Esophagus muscularis mucosa (tissue), 4 donors: ENCODE measurements around the gene HERC4. TPM values are rescaled to one million over a fixed set of nuclear protein-coding genes. Genes with fewer than 3 reads are reported as not detected.

ENCODE experiments used
- DNase-seq: peaks from one replicate; pipeline ENCODE4 v3.0.0-alpha.2; 2017; ENCODE audit errors: extremely low spot score
- H3K27ac ChIP-seq, 4 donors: fragments of 200-600 bp; sonication (generic); replicated peaks in 1 of 4; 1 replicate in 3 of 4; 2 replicates in 1 of 4; pipeline ENCODE4 v1.5.1; 2016 to 2019; ENCODE audit warnings: mild to moderate bottlenecking in 1 of 4
- H3K27me3 ChIP-seq, 4 donors: fragments of 200-600 bp; sonication (generic); one replicate each; pipeline versions ENCODE4 v1.5.1 to v1.6.0; 2016 to 2019
- H3K36me3 ChIP-seq, 4 donors: fragments of 200-600 bp; sonication (generic); one replicate each; pipeline ENCODE4 v1.5.1; 2016 to 2019
- H3K4me1 ChIP-seq, 4 donors: fragments of 200-600 bp; sonication (generic); one replicate each; pipeline ENCODE4 v1.5.1; 2016 to 2019
- H3K4me3 ChIP-seq, 4 donors: fragments of 200-600 bp; sonication (generic); 1 replicate in 2 of 4; 2 replicates in 2 of 4; pipeline ENCODE4 v1.5.1; 2016 to 2019; ENCODE audit warnings: mild to moderate bottlenecking in 4 of 4, moderate library complexity in 1 of 4
- H3K9me3 ChIP-seq, 4 donors: fragments of 200-600 bp; sonication (generic); 1 replicate in 3 of 4; 2 replicates in 1 of 4; pipeline ENCODE4 v1.5.1; 2016 to 2019
- CTCF ChIP-seq, 3 experiments: fragments of 200-600 bp in 2 of 3; fragments of 450-650 bp in 1 of 3; sonication (generic) in 2 of 3; IDR thresholded peaks; one replicate each; pipeline ENCODE4 v1.5.1; 2017 to 2019; ENCODE audit warnings: antibody characterized with exemption in 3 of 3, mild to moderate bottlenecking in 2 of 3, moderate library complexity in 1 of 3
- EP300 ChIP-seq: sonication (generic); formaldehyde crosslinking; IDR thresholded peaks from one replicate; pipeline ENCODE4 v1.6.1; 2017; ENCODE audit warnings: antibody characterized with exemption
- POLR2A ChIP-seq: fragments of 450-650 bp; IDR thresholded peaks from one replicate; pipeline ENCODE4 v1.6.1; 2017; ENCODE audit warnings: antibody characterized with exemption, moderate library complexity, mild to moderate bottlenecking, low read depth
- POLR2AphosphoS5 ChIP-seq, 2 donors: sonication (generic); formaldehyde crosslinking; IDR thresholded peaks; one replicate each; pipeline ENCODE4 v1.6.1; 2017; ENCODE audit warnings: antibody characterized with exemption in 2 of 2
- WGBS: methylation state at CpG from one replicate; pipeline ENCODE4 v1.1.5; 2018; 5-methylcytosine and 5-hydroxymethylcytosine counted together
- intact Hi-C: fragments of 100-400 bp; cut with DNase I; formaldehyde crosslinking; loops from one replicate; pipeline ENCODE4 v1.15.1; 2023
- total RNA-seq, 4 donors: library from RNA; depleted of rRNA; stranded (reverse); fragments of >200 nt; gene quantifications; one replicate each; pipeline versions ENCODE4 v1.1.0 to v1.2.1, GENCODE V29; 2016

HERC4 gene
- total RNA-seq, 4 donors from 2014 or later, result 24.9 to 42.4 (median 30.1) TPM

DNA sequence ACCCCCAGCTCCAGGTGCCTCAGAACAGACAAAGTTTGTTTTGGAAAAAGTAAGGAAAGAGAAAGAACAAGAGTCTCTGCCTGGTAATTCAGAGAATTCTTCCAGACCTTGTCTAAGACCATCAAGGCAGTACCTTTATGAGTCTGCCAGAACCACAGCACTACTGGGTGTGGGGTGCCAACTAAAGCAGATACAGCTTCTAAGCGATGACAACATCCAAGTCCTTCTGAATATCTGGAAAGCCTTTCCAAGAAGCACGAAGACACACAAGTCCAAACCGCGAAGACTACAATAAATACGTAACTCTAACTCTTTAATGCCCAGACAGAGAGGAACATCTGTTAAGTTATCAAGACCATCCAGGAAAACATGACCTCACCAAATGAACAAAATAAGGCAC lies 96.3 kb downstream of the HERC4 start:
- Histone ChIP-seq H3K27ac (no peak overlapping the region), H3K4me3 (no peak overlapping the region), H3K4me1 (peaks cover 7 to 11% (median 8%) of the 10 kb centered on the region in 4 donors), H3K9me3 (no peaks in the 10 kb centered on the region), H3K27me3 (no peaks in the 10 kb centered on the region), H3K36me3 (peaks cover 14 to 72% (median 50%) of the 10 kb centered on the region in 4 donors)
- DNase-seq, result no peak
- WGBS, result 85% methylated on average over 5 of the region's 5 CpGs
- TF ChIP-seq EP300, result no peak
- no peak for TF ChIP-seq CTCF (IDR thresholded peaks at IDR 0.05)
- no peak for TF ChIP-seq POLR2A
- no peak for TF ChIP-seq POLR2AphosphoS5 (IDR thresholded peaks at IDR 0.05)
- intact Hi-C loops, result no loop called here

DNA sequence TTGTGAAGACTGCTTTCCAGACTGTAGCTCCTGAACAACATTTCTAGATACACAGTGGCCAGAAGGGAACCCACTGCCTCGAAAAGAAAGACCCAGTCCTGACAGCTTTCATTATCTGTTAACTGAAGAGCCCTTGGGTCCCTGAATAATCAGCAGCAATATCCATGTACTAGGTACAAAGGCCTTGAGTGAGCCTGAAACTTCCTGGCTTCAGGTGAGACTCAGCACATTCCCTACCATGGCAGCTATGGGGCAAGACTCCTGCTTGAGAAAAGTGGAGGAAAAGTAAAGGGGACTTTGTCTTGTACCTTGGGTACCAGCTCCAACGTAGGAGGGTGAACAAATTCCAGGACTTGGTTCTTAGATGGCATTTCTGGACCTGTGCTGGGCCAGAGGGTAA lies 97.8 kb downstream of the HERC4 start:
- DNase-seq, result no peak
- no peak for TF ChIP-seq EP300
- no peak for TF ChIP-seq POLR2AphosphoS5 (IDR thresholded peaks at IDR 0.05)
- TF ChIP-seq POLR2A, result no peak
- TF ChIP-seq CTCF (IDR thresholded peaks at IDR 0.05), result no peak
- Histone ChIP-seq H3K36me3 (peaks cover 17 to 78% (median 45%) of the 10 kb centered on the region in 4 donors), H3K27me3 (no peaks in the 10 kb centered on the region), H3K4me1 (peaks cover 7 to 11% (median 8%) of the 10 kb centered on the region in 4 donors), H3K9me3 (no peaks in the 10 kb centered on the region), H3K4me3 (no peak overlapping the region), H3K27ac (no peak overlapping the region)
- WGBS, result 95% methylated on average over 2 of the region's 2 CpGs
- intact Hi-C loops, result no loop called here

DNA sequence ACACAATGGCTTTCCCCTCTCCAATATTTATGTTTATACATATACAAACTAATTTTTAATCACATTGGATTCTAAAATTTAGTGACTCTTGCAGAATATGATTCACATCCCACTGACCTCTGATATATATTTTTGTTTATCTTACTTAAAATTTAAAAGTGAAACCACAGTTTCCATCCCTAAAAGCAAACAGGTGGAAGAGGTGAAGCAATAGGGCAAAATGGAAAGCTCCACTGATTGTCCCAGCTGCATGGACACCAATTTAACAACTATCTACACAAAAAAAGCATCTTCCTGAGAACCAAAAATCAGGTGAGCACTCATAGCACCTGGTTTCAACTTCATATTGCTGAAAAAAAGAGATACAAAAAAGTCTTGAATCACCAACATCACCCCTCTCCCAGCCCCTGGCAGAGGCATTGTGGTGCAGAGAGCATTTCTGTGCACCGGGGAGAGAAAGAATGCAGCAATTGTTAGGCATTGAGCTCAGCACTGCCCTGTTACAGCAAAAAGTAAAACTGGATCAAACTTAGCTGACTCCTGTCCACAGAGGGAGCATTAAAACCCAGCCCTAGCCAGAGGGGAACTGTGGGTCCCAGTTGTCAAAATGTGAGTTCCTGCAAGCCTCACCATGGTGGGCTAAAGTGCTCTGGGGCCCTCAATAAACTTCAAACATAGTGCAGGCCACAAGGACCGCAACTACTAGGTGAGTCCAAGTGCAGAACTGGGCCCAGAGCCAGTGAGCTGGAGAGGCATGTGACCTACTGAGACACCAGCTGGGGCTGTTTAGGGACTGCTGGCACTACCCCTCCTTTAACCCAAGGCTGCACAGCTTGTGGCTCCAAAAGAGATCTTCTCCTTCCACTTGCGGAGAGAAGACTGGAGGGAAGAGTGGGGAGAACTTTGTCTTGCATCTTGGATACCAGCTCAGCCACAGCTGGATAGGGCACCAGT lies 98.5 kb downstream of the HERC4 start:
- intact Hi-C loops, result no loop called here
- Histone ChIP-seq H3K27me3 (no peaks in the 10 kb centered on the region), H3K9me3 (peaks cover 0 to 5% (median 4%) of the 10 kb centered on the region in 4 donors), H3K27ac (no peak overlapping the region), H3K4me1 (peaks cover 7 to 11% (median 8%) of the 10 kb centered on the region in 4 donors), H3K4me3 (no peak overlapping the region), H3K36me3 (peaks cover 23 to 85% (median 52%) of the 10 kb centered on the region in 4 donors)
- 96% methylated on average over 2 of the region's 3 CpGs for WGBS
- TF ChIP-seq POLR2AphosphoS5 (IDR thresholded peaks at IDR 0.05), result no peak
- TF ChIP-seq POLR2A, result no peak
- TF ChIP-seq CTCF (IDR thresholded peaks at IDR 0.05), result no peak
- no peak for TF ChIP-seq EP300
- DNase-seq, result no peak

GRCh38 chr10:67975871-67976270 lies 99.2 kb downstream of the HERC4 start:
- Histone ChIP-seq H3K4me1 (peaks cover 7 to 11% (median 8%) of the 10 kb centered on the region in 4 donors), H3K9me3 (peaks cover 0 to 12% (median 9%) of the 10 kb centered on the region in 4 donors), H3K27ac (no peak overlapping the region), H3K36me3 (peaks cover 23 to 88% (median 53%) of the 10 kb centered on the region in 4 donors), H3K27me3 (no peaks in the 10 kb centered on the region), H3K4me3 (no peak overlapping the region)
- DNase-seq, result no peak
- no peak for TF ChIP-seq CTCF (IDR thresholded peaks at IDR 0.05)
- TF ChIP-seq EP300, result no peak
- TF ChIP-seq POLR2A, result no peak
- no peak for TF ChIP-seq POLR2AphosphoS5 (IDR thresholded peaks at IDR 0.05)
- intact Hi-C loops, result no loop called here
- WGBS, result 89% methylated on average over 1 of the region's 1 CpG
